ENCODE measurements around the gene EMX1.

The EMX1 gene

GRCh38 chr2:72950558-72951255 is 33.4 kb downstream of the EMX1 start:
- Histone ChIP-seq H3K9me3 (replicated peaks; ENCODE audit: low read length) (no peaks in the 10 kb centered on the region), H3K4me1 (ENCODE audit: control insufficient read depth, insufficient read depth, low read length) (no peaks in the 10 kb centered on the region), H3K27me3 (ENCODE audit: control insufficient read depth, insufficient read depth, low read length) (no peaks in the 10 kb centered on the region), H3K4me3 (ENCODE audit: low read length) (no peak overlapping the region), H3K4me2 (ENCODE audit: low read length) (no peak overlapping the region), H3K9ac (ENCODE audit: low read depth, low read length) (no peak overlapping the region), H3K36me3 (ENCODE audit: insufficient read depth, low read length) (no peaks in the 10 kb centered on the region)

- no peak overlapping the region for H3K9ac ChIP-seq (ENCODE audit: low read depth, low read length)
- no peaks in the 10 kb centered on the region for H3K36me3 ChIP-seq (ENCODE audit: insufficient read depth, low read length)
- no peaks in the 10 kb centered on the region for H3K4me1 ChIP-seq (ENCODE audit: control insufficient read depth, insufficient read depth, low read length)
- H3K27me3 ChIP-seq (ENCODE audit: control insufficient read depth, insufficient read depth, low read length): no peaks in the 10 kb centered on the region
- H3K4me2 ChIP-seq (ENCODE audit: low read length): no peak overlapping the region
- no peaks in the 10 kb centered on the region for H3K9me3 ChIP-seq (replicated peaks; ENCODE audit: low read length)
- H3K4me3 ChIP-seq (ENCODE audit: low read length): no peak overlapping the region
Observed at GRCh38 chr2:72951303-72952095, 34.2 kb downstream of the EMX1 start.

GRCh38 chr2:72952110-72952823 is 34.9 kb downstream of the EMX1 start:
- Histone ChIP-seq H3K4me2 (ENCODE audit: low read length) (no peak overlapping the region), H3K27me3 (ENCODE audit: control insufficient read depth, insufficient read depth, low read length) (no peaks in the 10 kb centered on the region), H3K9me3 (replicated peaks; ENCODE audit: low read length) (no peaks in the 10 kb centered on the region), H3K4me3 (ENCODE audit: low read length) (no peak overlapping the region), H3K9ac (ENCODE audit: low read depth, low read length) (no peak overlapping the region), H3K4me1 (ENCODE audit: control insufficient read depth, insufficient read depth, low read length) (no peaks in the 10 kb centered on the region), H3K36me3 (ENCODE audit: insufficient read depth, low read length) (no peaks in the 10 kb centered on the region)

GRCh38 chr2:72952961-72953360 is 35.6 kb downstream of the EMX1 start:
- H3K9ac ChIP-seq (ENCODE audit: low read depth, low read length): no peak overlapping the region
- H3K9me3 ChIP-seq (replicated peaks; ENCODE audit: low read length): no peaks in the 10 kb centered on the region
- no peaks in the 10 kb centered on the region for H3K27me3 ChIP-seq (ENCODE audit: control insufficient read depth, insufficient read depth, low read length)
- H3K4me2 ChIP-seq (ENCODE audit: low read length): no peak overlapping the region
- no peaks in the 10 kb centered on the region for H3K4me1 ChIP-seq (ENCODE audit: control insufficient read depth, insufficient read depth, low read length)
- no peaks in the 10 kb centered on the region for H3K36me3 ChIP-seq (ENCODE audit: insufficient read depth, low read length)
- no peak overlapping the region for H3K4me3 ChIP-seq (ENCODE audit: low read length)

GRCh38 chr2:72953528-72953927 is 36.2 kb downstream of the EMX1 start:
- H3K4me2 ChIP-seq (ENCODE audit: low read length): no peak overlapping the region
- H3K27me3 ChIP-seq (ENCODE audit: control insufficient read depth, insufficient read depth, low read length): no peaks in the 10 kb centered on the region
- H3K9ac ChIP-seq (ENCODE audit: low read depth, low read length): no peak overlapping the region
- no peaks in the 10 kb centered on the region for H3K36me3 ChIP-seq (ENCODE audit: insufficient read depth, low read length)
- no peaks in the 10 kb centered on the region for H3K9me3 ChIP-seq (replicated peaks; ENCODE audit: low read length)
- H3K4me1 ChIP-seq (ENCODE audit: control insufficient read depth, insufficient read depth, low read length): no peaks in the 10 kb centered on the region
- H3K4me3 ChIP-seq (ENCODE audit: low read length): no peak overlapping the region

GRCh38 chr2:72953976-72954375 is 36.7 kb downstream of the EMX1 start:
- Histone ChIP-seq H3K4me1 (ENCODE audit: control insufficient read depth, insufficient read depth, low read length) (no peaks in the 10 kb centered on the region), H3K27me3 (ENCODE audit: control insufficient read depth, insufficient read depth, low read length) (no peaks in the 10 kb centered on the region), H3K4me3 (ENCODE audit: low read length) (no peak overlapping the region), H3K9ac (ENCODE audit: low read depth, low read length) (no peak overlapping the region), H3K9me3 (replicated peaks; ENCODE audit: low read length) (no peaks in the 10 kb centered on the region), H3K36me3 (ENCODE audit: insufficient read depth, low read length) (no peaks in the 10 kb centered on the region), H3K4me2 (ENCODE audit: low read length) (no peak overlapping the region)

- Histone ChIP-seq H3K27me3 (ENCODE audit: control insufficient read depth, insufficient read depth, low read length) (no peaks in the 10 kb centered on the region), H3K4me3 (ENCODE audit: low read length) (no peak overlapping the region), H3K4me2 (ENCODE audit: low read length) (no peak overlapping the region), H3K9ac (ENCODE audit: low read depth, low read length) (no peak overlapping the region), H3K9me3 (replicated peaks; ENCODE audit: low read length) (no peaks in the 10 kb centered on the region), H3K36me3 (ENCODE audit: insufficient read depth, low read length) (no peaks in the 10 kb centered on the region), H3K4me1 (ENCODE audit: control insufficient read depth, insufficient read depth, low read length) (no peaks in the 10 kb centered on the region)
Observed at GRCh38 chr2:72954376-72955227, 37.3 kb downstream of the EMX1 start.

GRCh38 chr2:72955228-72956049 is 38.1 kb downstream of the EMX1 start:
- Histone ChIP-seq H3K4me1 (ENCODE audit: control insufficient read depth, insufficient read depth, low read length) (no peaks in the 10 kb centered on the region), H3K9ac (ENCODE audit: low read depth, low read length) (no peak overlapping the region), H3K36me3 (ENCODE audit: insufficient read depth, low read length) (no peaks in the 10 kb centered on the region), H3K9me3 (replicated peaks; ENCODE audit: low read length) (no peaks in the 10 kb centered on the region), H3K4me3 (ENCODE audit: low read length) (no peak overlapping the region), H3K27me3 (ENCODE audit: control insufficient read depth, insufficient read depth, low read length) (no peaks in the 10 kb centered on the region), H3K4me2 (ENCODE audit: low read length) (no peak overlapping the region)

GRCh38 chr2:72956050-72956395 is 38.7 kb downstream of the EMX1 start:
- Histone ChIP-seq H3K4me1 (ENCODE audit: control insufficient read depth, insufficient read depth, low read length) (no peaks in the 10 kb centered on the region), H3K27me3 (ENCODE audit: control insufficient read depth, insufficient read depth, low read length) (no peaks in the 10 kb centered on the region), H3K4me3 (ENCODE audit: low read length) (no peak overlapping the region), H3K9me3 (replicated peaks; ENCODE audit: low read length) (no peaks in the 10 kb centered on the region), H3K36me3 (ENCODE audit: insufficient read depth, low read length) (no peaks in the 10 kb centered on the region), H3K9ac (ENCODE audit: low read depth, low read length) (no peak overlapping the region), H3K4me2 (ENCODE audit: low read length) (no peak overlapping the region)

- H3K36me3 ChIP-seq (ENCODE audit: insufficient read depth, low read length): no peaks in the 10 kb centered on the region
- no peaks in the 10 kb centered on the region for H3K27me3 ChIP-seq (ENCODE audit: control insufficient read depth, insufficient read depth, low read length)
Observed at GRCh38 chr2:72956936-72957335, 39.6 kb downstream of the EMX1 start.

More at GRCh38 chr2:72956936-72957335, 39.6 kb downstream of the EMX1 start:
- H3K4me1 ChIP-seq (ENCODE audit: control insufficient read depth, insufficient read depth, low read length): no peaks in the 10 kb centered on the region
- H3K4me2 ChIP-seq (ENCODE audit: low read length): no peak overlapping the region
- H3K9me3 ChIP-seq (replicated peaks; ENCODE audit: low read length): no peaks in the 10 kb centered on the region
- H3K9ac ChIP-seq (ENCODE audit: low read depth, low read length): no peak overlapping the region
- H3K4me3 ChIP-seq (ENCODE audit: low read length): no peak overlapping the region

Measured in skeletal muscle satellite cell (primary cell).